DMS53 treated with DMSO at 0.1 percent for 48 hours (cell line): ENCODE data around the gene FBXO24.
"Not testable (repeated sequence)": the region's sequence is repeated elsewhere in the genome, so short reads cannot be mapped to it uniquely, and the experiment has no call there.

ENCODE experiments used
- DNase-seq: peaks from one replicate; lab custom pipeline; 2025; ENCODE audit not compliant: unreplicated experiment; lab: John Stamatoyannopoulos, UW

FBXO24 gene

GRCh38 chr7:100559127-100559526 is 27.0 kb upstream of the FBXO24 start:
- DNase-seq, result no peak

- no peak for DNase-seq
Observed at GRCh38 chr7:100561491-100562194, 24.5 kb upstream of the FBXO24 start.

- DNase-seq, result no peak
Observed at GRCh38 chr7:100562195-100563099, 23.7 kb upstream of the FBXO24 start.

GRCh38 chr7:100563100-100563564 is 23.0 kb upstream of the FBXO24 start:
- no peak for DNase-seq

GRCh38 chr7:100563809-100564400 is 22.2 kb upstream of the FBXO24 start:
- DNase-seq, result peak; percentile 48

GRCh38 chr7:100564405-100564804 is 21.7 kb upstream of the FBXO24 start:
- not testable (repeated sequence) for DNase-seq

- DNase-seq, result no peak
Observed at GRCh38 chr7:100565133-100565571, 21.0 kb upstream of the FBXO24 start.

GRCh38 chr7:100566018-100566531 is 20.1 kb upstream of the FBXO24 start:
- DNase-seq, result no peak

- DNase-seq, result no peak
Observed at GRCh38 chr7:100567031-100567730, 18.9 kb upstream of the FBXO24 start.

GRCh38 chr7:100567751-100568175 is 18.4 kb upstream of the FBXO24 start:
- DNase-seq, result peak; percentile 53

GRCh38 chr7:100568176-100568895 is 17.8 kb upstream of the FBXO24 start:
- no peak for DNase-seq

- DNase-seq, result peak; percentile 21
Observed at GRCh38 chr7:100568896-100569844, 17.0 kb upstream of the FBXO24 start.

GRCh38 chr7:100570954-100571828 is 14.9 kb upstream of the FBXO24 start:
- DNase-seq, result no peak

GRCh38 chr7:100571829-100572116 is 14.4 kb upstream of the FBXO24 start:
- no peak for DNase-seq

- DNase-seq, result no peak
Observed at GRCh38 chr7:100572281-100572948, 13.7 kb upstream of the FBXO24 start.

- no peak for DNase-seq
Observed at GRCh38 chr7:100572949-100573675, 13.0 kb upstream of the FBXO24 start.
